GM23248 (cell line): ENCODE data around the gene PAQR9.

Experiments
- EZH2 ChIP-seq: fragments of 200-600 bp; sonication (generic); IDR thresholded peaks from 2 replicates; pipeline ENCODE4 v1.6.1; 2018; ENCODE audit warnings: antibody characterized with exemption, mild to moderate bottlenecking; ENCODE audit not compliant: insufficient read depth, poor library complexity, severe bottlenecking
- EZH2phosphoT487 ChIP-seq: fragments of 200-600 bp; sonication (generic); IDR thresholded peaks from 2 replicates; pipeline ENCODE4 v1.6.1; 2018; ENCODE audit warnings: antibody characterized with exemption, moderate library complexity, mild to moderate bottlenecking, low read depth; ENCODE audit not compliant: insufficient read depth

DNA sequence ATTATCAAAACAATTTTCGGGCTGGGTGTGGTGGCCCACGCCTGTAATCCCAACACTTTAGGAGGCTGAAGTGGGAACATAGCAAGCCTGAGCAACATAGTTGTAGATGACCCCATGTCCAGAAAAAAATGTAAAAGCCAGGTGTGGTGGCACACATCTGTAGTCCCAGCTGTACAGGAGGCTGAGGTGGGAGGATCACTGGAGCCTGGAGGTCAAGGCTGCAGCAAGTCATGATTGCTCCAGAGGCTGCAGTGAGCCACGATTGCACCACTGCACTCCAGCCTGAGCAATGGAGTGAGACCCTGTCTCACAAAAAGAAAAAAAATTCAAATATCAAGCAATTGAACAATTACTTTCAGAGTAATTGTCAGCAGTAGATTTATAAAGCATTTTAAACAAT, 8.0 kb upstream of the PAQR9 start:
- TF ChIP-seq EZH2 (no peak), EZH2phosphoT487 (no peak)
